CD14-positive monocyte (primary cell): ENCODE measurements around the gene RANBP3. TPM values are rescaled to one million over a fixed set of nuclear protein-coding genes. Genes with fewer than 3 reads are reported as not detected.
A peak's percentile ranks its signal among the peaks of the same experiment; 100 is the strongest.

ENCODE experiments used
- DNase-seq, 3 donors: peaks; one replicate each; pipeline ENCODE4 v3.0.0-alpha.2; 2011 to 2022
- H2AFZ ChIP-seq: 2 replicates; pipeline ENCODE4 v1.6.0; 2012; ENCODE audit warnings: mild to moderate bottlenecking, low read depth, low read length, inconsistent platforms; ENCODE audit not compliant: insufficient read depth, poor library complexity, severe bottlenecking
- H3K27ac ChIP-seq, 2 donors: 1 replicate in 1 of 2; 2 replicates in 1 of 2; pipeline ENCODE4 v1.5.1; 2012 to 2013; ENCODE audit warnings: low read length in 2 of 2, control low read depth in 1 of 2, inconsistent platforms in 1 of 2, low read depth in 1 of 2, mild to moderate bottlenecking in 1 of 2
- H3K27me3 ChIP-seq, 2 donors: one replicate each; pipeline versions ENCODE4 v1.6.0 to v1.6.1; 2011 to 2013; ENCODE audit warnings: low read length in 2 of 2; ENCODE audit not compliant: control insufficient read depth in 2 of 2, insufficient read depth in 2 of 2
- H3K36me3 ChIP-seq, 2 donors: replicated peaks in 1 of 2; 1 replicate in 1 of 2; 2 replicates in 1 of 2; pipeline versions ENCODE4 v1.5.1 to v1.6.1; 2012 to 2013; ENCODE audit warnings: low read length in 2 of 2, control low read depth in 1 of 2, inconsistent platforms in 1 of 2, mild to moderate bottlenecking in 1 of 2; ENCODE audit not compliant: insufficient read depth in 2 of 2, control insufficient read depth in 1 of 2
- H3K4me1 ChIP-seq, 2 donors: 1 replicate in 1 of 2; 2 replicates in 1 of 2; pipeline versions ENCODE4 v1.5.1 to v1.6.1; 2012 to 2013; ENCODE audit warnings: low read length in 2 of 2, control low read depth in 1 of 2, inconsistent platforms in 1 of 2, mild to moderate bottlenecking in 1 of 2, moderate library complexity in 1 of 2; ENCODE audit not compliant: insufficient read depth in 2 of 2, control insufficient read depth in 1 of 2
- H3K4me2 ChIP-seq: replicated peaks from 2 replicates; pipeline ENCODE3; 2012; ENCODE audit warnings: low read length, moderate library complexity, mild to moderate bottlenecking; ENCODE audit not compliant: poor library complexity, severe bottlenecking; ENCODE audit errors: extremely low read depth
- H3K4me3 ChIP-seq, 3 experiments: fragments of 200-600 bp in 1 of 3; sonication (generic) in 1 of 3; replicated peaks in 1 of 3; 1 replicate in 2 of 3; 2 replicates in 1 of 3; pipeline ENCODE4 v1.5.1; 2011 to 2013; ENCODE audit warnings: low read length in 3 of 3, mild to moderate bottlenecking in 3 of 3, control low read depth in 2 of 3, low read depth in 2 of 3, inconsistent platforms in 1 of 3, moderate library complexity in 1 of 3
- H3K79me2 ChIP-seq: 2 replicates; pipeline ENCODE4 v1.6.0; 2012; ENCODE audit warnings: mild to moderate bottlenecking, control low read depth, inconsistent platforms, low read length, moderate library complexity; ENCODE audit not compliant: insufficient read depth
- H3K9ac ChIP-seq: 2 replicates; pipeline ENCODE4 v1.6.0; 2017; ENCODE audit warnings: low read length, mild to moderate bottlenecking; ENCODE audit not compliant: insufficient read depth, poor library complexity, severe bottlenecking
- H3K9me3 ChIP-seq, 2 donors: replicated peaks in 1 of 2; 1 replicate in 1 of 2; 2 replicates in 1 of 2; pipeline versions ENCODE4 v1.5.1 to v1.6.1; 2012 to 2013; ENCODE audit warnings: low read length in 2 of 2, control low read depth in 1 of 2; ENCODE audit not compliant: control insufficient read depth in 1 of 2, insufficient read depth in 1 of 2
- H4K20me1 ChIP-seq: 2 replicates; pipeline ENCODE4 v1.6.0; 2012; ENCODE audit warnings: mild to moderate bottlenecking, low read length, control low read depth, moderate library complexity; ENCODE audit not compliant: insufficient read depth
- H3K27ac Mint-ChIP-seq, 7 donors: one replicate each; pipeline ENCODE4 v1.8.0; 2020; ENCODE audit warnings: mild to moderate bottlenecking in 7 of 7, mixed read lengths in 7 of 7, moderate library complexity in 6 of 7, inconsistent platforms in 2 of 7
- H3K27me3 Mint-ChIP-seq, 3 donors: one replicate each; pipeline ENCODE4 v1.8.0; 2021 to 2022; ENCODE audit warnings: low read depth in 3 of 3, mild to moderate bottlenecking in 3 of 3, mixed read lengths in 3 of 3, moderate library complexity in 3 of 3, inconsistent platforms in 1 of 3
- H3K36me3 Mint-ChIP-seq, 2 donors: one replicate each; pipeline ENCODE4 v1.8.0; 2020; ENCODE audit warnings: mixed read lengths in 2 of 2, inconsistent platforms in 1 of 2, mild to moderate bottlenecking in 1 of 2
- H3K4me1 Mint-ChIP-seq: one replicate; pipeline ENCODE4 v1.8.0; 2020; ENCODE audit warnings: mild to moderate bottlenecking, mixed read lengths
- H3K4me3 Mint-ChIP-seq, 2 donors: one replicate each; pipeline ENCODE4 v1.8.0; 2020; ENCODE audit warnings: mild to moderate bottlenecking in 2 of 2, mixed read lengths in 2 of 2, moderate library complexity in 1 of 2
- H3K9me3 Mint-ChIP-seq, 7 donors: one replicate each; pipeline ENCODE4 v1.8.0; 2020 to 2022; ENCODE audit warnings: mixed read lengths in 7 of 7, mild to moderate bottlenecking in 6 of 7, moderate library complexity in 6 of 7, inconsistent platforms in 2 of 7
- CTCF ChIP-seq: fragments of 200-600 bp; IDR thresholded peaks from one replicate; pipeline ENCODE4 v1.8.0; 2022; ENCODE audit warnings: antibody characterized with exemption, mild to moderate bottlenecking
- WGBS: methylation state at CpG from one replicate; pipeline ENCODE4 v1.1.5; 2013; ENCODE audit warnings: missing lambda C conversion rate; ENCODE audit not compliant: insufficient coverage; 5-methylcytosine and 5-hydroxymethylcytosine counted together
- intact Hi-C, 2 donors: fragments of 100-400 bp; cut with micrococcal nuclease; formaldehyde crosslinking; loops; one replicate each; pipeline versions ENCODE4 v1.15.0 to v1.15.1; 2023
- polyA plus RNA-seq, 3 donors: library from polyadenylated mRNA; depleted of rRNA in 1 of 3; unstranded in 2 of 3; stranded (reverse) in 1 of 3; fragments of 300-500 nt in 2 of 3; fragments of >200 nt in 1 of 3; fragmentation: Illumina TruSeq in 2 of 3; gene quantifications; 1 replicate in 2 of 3; 2 replicates in 1 of 3; pipeline ENCODE4 v1.2.3, GENCODE V29; 2012 to 2021

The RANBP3 gene
- polyA plus RNA-seq, 3 donors: 4.5 to 49.5 (median 8.1) TPM

- Histone ChIP-seq H4K20me1 (no peaks in the 10 kb centered on the region), H3K9ac (no peak overlapping the region), H3K36me3 (peaks cover 95 to 99% of the 10 kb centered on the region in 2 donors), H3K9me3 (no peaks in the 10 kb centered on the region), H3K4me2 (no peak overlapping the region), H3K79me2 (no peaks in the 10 kb centered on the region), H2AFZ (no peak overlapping the region), H3K27me3 (no peaks in the 10 kb centered on the region), H3K4me1 (no peaks in the 10 kb centered on the region), H3K4me3 (no peak overlapping the region), H3K27ac (no peak overlapping the region)
- Mint-ChIP-seq H3K27me3 (peaks cover 0 to 2% (median 0%) of the 10 kb centered on the region in 3 donors), H3K4me1 (no peaks in the 10 kb centered on the region), H3K27ac (no peak overlapping the region), H3K36me3 (peaks cover 81 to 99% of the 10 kb centered on the region in 2 donors), H3K9me3 (no peaks in the 10 kb centered on the region), H3K4me3 (no peak overlapping the region)
- TF ChIP-seq CTCF: no peak
- no peak for DNase-seq
- WGBS: 98% methylated on average over 10 of the region's 12 CpGs
- intact Hi-C loops: no loop called here
These were observed 55.8 kb downstream of the RANBP3 start for GRCh38 chr19:5922161-5922545.

- 95% methylated on average over 19 of the region's 21 CpGs for WGBS
- H3K9me3 Mint-ChIP-seq: no peaks in the 10 kb centered on the region
- Histone ChIP-seq H3K4me3 (no peak overlapping the region), H3K79me2 (no peaks in the 10 kb centered on the region), H3K36me3 (peaks cover 95 to 99% of the 10 kb centered on the region in 2 donors), H3K9ac (no peak overlapping the region), H3K4me1 (no peaks in the 10 kb centered on the region), H3K9me3 (no peaks in the 10 kb centered on the region), H3K4me2 (no peak overlapping the region), H3K27me3 (no peaks in the 10 kb centered on the region), H4K20me1 (no peaks in the 10 kb centered on the region), H3K27ac (no peak overlapping the region), H2AFZ (no peak overlapping the region)
- no peak overlapping the region for H3K4me3 Mint-ChIP-seq
- no peak for DNase-seq
- H3K27me3 Mint-ChIP-seq: peaks cover 0 to 2% (median 0%) of the 10 kb centered on the region in 3 donors
- no peaks in the 10 kb centered on the region for H3K4me1 Mint-ChIP-seq
- peaks cover 81 to 99% of the 10 kb centered on the region in 2 donors for H3K36me3 Mint-ChIP-seq
- intact Hi-C loops: no loop called here
- no peak for TF ChIP-seq CTCF
- peak overlapping the region in 1 of 7 donors; percentile 79 for H3K27ac Mint-ChIP-seq
These were observed 56.3 kb downstream of the RANBP3 start for GRCh38 chr19:5921516-5922160.
